Activated CD8-positive, alpha-beta memory T cell treated with anti-CD3 and anti-CD28 coated beads for 36 hours (primary cell): Measurements from ENCODE around the gene MALL. TPM values are rescaled to one million over a fixed set of nuclear protein-coding genes. Genes with fewer than 3 reads are reported as not detected.
"Not testable (repeated sequence)": the region's sequence is repeated elsewhere in the genome, so short reads cannot be mapped to it uniquely, and the experiment has no call there.

Experiments used
- CTCF ChIA-PET: fragments of 350-600 bp; sonication (Branson Sonifier 250); formaldehyde crosslinking; loops from one replicate; lab custom pipeline; 2021; ENCODE audit warnings: antibody characterized with exemption; lab: Charles Lee
- POLR2A ChIA-PET: fragments of 350-600 bp; sonication (Branson Sonifier 250); formaldehyde crosslinking; loops from one replicate; lab custom pipeline; 2021; ENCODE audit warnings: antibody characterized with exemption; lab: Charles Lee
- total RNA-seq, 2 experiments: library from RNA; stranded (reverse); gene quantifications; one replicate each; pipeline ENCODE4 v1.2.3, GENCODE V29; 2021

Gene MALL
- total RNA-seq, 2 experiments from 2014 or later: 0.50 to 0.65 TPM

DNA sequence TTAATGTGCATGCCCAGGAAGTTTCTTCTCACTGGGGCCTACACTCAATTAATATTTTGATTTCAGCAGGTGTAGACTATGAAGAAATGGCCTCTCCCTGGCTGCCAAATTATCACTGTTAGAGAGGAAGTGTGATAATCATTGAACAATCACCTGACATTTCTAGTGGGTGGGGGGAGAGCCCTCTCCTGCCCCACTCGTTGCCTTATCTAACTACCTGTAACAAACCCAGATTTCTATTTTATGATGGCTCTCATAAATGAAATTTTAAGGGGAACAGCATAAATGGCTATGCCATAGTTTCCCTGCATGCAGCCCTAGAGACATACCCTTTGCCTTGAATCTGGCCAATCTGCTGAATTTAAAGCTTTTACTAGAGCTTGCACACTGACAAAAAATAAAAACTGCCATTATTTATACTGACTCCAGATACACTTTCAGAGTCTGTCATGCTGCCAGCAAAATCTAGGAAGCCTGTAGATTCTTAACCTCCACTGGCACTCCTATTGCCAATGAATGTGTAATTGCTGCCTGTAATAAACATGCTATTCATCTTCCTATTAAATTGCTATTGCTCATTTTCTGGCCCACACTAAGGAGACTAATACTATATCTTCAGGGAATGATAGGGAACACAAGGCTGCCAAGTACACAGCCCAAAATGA is 55.8 kb downstream of the MALL start:
- POLR2A ChIA-PET, CTCF ChIA-PET: not testable (repeated sequence)

- CTCF ChIA-PET, POLR2A ChIA-PET: not testable (repeated sequence)
Observed at GRCh38 chr2:110059009-110059693, 56.5 kb downstream of the MALL start.

GRCh38 chr2:110058034-110058433 is 57.6 kb downstream of the MALL start:
- POLR2A ChIA-PET, CTCF ChIA-PET: not testable (repeated sequence)

- POLR2A ChIA-PET, CTCF ChIA-PET: not testable (repeated sequence)
Observed at GRCh38 chr2:110055819-110056408, 59.7 kb downstream of the MALL start.

- POLR2A ChIA-PET, CTCF ChIA-PET: not testable (repeated sequence)
Observed at GRCh38 chr2:110054521-110055407, 60.9 kb downstream of the MALL start.

DNA sequence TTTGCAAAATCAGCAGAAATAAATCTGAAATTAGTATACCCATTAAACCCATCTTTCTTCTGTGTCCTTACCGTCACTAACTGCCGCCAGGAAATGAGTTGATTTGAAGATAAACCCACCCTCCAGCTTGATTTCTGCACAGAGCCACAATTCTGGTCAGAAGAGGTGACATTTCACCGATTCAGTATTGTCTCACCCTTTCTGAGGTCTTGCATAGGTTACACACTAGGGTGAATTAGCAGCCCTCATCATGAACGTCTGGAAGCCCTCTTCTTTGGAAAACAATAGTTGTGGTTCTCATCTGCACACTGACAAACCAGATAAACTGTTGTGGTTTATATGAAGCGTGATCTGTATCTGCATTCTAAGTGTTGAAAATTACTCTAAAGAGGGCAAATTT is 61.9 kb downstream of the MALL start:
- POLR2A ChIA-PET, CTCF ChIA-PET: not testable (repeated sequence)

DNA sequence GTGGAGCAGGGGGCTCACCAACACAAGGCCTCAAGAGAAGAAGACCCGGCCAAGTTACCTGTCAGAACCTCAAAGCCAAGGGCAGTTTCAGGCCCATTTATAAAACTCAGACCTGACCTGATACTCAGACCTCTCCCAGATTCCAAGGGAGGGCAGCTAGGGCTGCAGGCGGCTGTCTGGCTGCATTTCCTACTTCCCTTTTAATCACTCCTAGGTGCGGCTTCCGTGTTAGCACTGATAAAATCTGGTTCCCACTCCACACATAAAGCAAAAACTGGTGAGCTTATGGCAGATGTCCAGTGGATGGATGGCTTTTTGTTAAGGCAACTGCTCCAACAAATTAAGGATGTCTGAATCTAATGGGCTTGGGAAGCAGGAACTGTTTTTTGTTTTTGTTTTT is 63.5 kb downstream of the MALL start:
- CTCF ChIA-PET, POLR2A ChIA-PET: not testable (repeated sequence)

GRCh38 chr2:110050222-110050621 is 65.4 kb downstream of the MALL start:
- POLR2A ChIA-PET, CTCF ChIA-PET: not testable (repeated sequence)

DNA sequence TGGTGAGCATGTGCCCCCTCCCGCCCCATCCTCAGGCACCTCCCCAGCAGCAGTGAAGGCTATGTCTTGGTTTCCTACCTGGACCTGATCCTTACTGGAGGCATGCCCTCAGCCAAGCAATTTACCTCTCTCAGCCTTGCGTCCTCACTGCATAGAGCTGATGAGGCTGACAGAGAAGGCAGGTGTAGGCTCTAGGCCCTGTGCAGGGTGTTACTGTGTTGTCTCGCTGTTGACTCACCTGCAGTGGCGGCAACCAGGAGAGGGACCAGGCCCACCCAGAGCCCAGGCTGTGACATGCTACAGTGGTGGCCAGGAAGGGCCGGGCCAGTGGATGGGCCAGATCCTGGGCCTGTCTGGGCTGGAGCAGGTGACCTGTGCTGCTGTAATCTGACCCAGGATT is 65.9 kb downstream of the MALL start:
- POLR2A ChIA-PET, CTCF ChIA-PET: not testable (repeated sequence)

GRCh38 chr2:110048255-110049197 is 67.1 kb downstream of the MALL start:
- POLR2A ChIA-PET, CTCF ChIA-PET: not testable (repeated sequence)

DNA sequence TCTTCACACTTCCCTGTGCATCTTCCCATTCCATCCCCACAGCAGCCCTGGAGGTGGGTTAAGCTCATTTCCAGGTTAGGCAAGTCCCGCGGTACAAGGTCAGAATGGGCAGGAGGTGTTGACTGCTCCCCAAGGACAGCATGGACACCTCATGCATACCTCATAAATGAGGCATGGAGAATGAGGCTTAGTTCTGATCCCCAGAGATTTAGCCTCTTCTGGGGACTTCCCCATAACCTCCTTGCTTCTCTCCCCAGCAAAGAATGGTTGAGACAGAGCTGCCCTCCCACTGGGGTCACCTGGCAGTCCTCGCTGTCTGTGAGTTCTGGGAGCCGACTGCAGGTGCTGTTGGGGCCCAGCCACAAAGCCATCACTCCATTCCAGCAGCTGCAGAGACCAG is 68.4 kb downstream of the MALL start:
- POLR2A ChIA-PET, CTCF ChIA-PET: not testable (repeated sequence)

DNA sequence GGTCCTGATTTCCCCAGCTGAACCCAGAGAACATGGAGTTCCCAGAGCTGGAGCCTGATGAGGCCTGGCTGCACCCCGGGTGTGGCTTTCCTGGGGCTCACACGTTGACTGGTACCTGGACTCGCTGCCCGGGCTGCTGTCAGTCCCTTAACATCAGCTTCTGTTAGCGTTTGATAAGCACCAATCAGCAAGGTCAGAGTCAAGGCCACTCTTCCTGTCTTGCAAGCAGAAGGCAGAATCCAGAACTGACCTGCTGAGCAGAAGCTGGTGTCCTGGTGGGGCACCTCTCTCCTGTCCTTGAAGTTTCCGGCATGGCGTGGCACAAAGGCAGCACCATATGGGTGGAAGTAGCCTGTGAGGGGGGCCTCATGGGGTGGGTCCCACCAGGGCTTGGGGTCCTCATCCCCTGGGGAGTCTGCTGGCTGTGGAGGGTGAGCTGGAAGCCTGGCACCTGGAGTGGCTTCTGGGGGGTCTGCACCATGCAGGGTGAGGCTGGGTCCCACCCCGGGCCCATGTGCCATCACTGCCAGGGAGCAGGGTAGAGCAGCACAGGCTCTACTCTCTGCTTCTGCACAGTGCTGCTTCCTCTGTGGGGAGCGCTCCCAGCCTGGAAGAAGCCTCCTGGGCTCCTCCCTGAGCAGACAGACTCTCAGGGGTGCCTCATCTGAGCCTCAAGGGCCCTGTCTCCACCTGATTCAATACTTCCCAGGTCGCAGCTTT is 73.5 kb downstream of the MALL start:
- CTCF ChIA-PET, POLR2A ChIA-PET: not testable (repeated sequence)

GRCh38 chr2:110037336-110037735 is 78.3 kb downstream of the MALL start:
- POLR2A ChIA-PET, CTCF ChIA-PET: not testable (repeated sequence)

DNA sequence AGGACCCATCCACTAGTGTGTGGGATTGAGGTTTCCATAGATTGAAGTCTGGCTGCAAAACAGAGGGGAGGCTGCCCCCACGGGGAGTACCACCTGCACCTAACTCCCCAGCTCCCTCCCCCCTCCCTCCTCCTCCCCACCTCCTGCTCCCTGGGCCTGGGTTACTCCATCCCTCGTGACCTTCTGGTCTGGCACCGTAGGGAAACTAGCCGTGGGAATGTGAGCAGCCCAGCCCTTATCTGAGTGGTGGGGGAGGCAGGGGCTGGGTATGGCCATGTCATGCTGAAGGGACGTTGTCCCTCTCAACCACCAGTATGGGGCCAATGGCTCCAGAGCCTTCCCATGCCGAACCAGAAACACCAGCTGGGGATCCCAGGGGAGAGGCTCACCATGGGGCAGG is 80.2 kb downstream of the MALL start:
- POLR2A ChIA-PET, CTCF ChIA-PET: not testable (repeated sequence)

DNA sequence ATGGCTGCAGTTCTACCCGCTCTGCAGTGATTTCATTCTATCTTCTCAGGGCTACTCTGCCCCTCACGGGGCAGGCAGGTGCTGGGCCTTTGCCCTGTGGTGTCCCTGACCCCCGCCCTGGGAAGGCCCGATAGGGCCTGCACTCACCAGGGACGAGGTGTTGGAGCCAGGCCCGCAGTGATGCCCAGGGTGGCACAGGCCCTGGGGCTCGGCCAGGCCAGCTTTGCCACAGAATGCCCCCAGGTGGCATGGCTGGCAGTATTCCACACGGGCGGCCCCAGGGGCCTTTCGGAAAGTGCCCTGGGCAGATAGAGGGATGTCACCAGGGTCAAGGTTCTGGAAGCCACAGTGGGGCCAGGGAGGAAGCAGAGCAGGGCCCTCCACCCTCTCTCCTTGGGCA is 80.7 kb downstream of the MALL start:
- CTCF ChIA-PET, POLR2A ChIA-PET: not testable (repeated sequence)
